ENCODE measurements around the gene IYD. TPM values are rescaled to one million over a fixed set of nuclear protein-coding genes. Genes with fewer than 3 reads are reported as not detected.

IYD gene
- total RNA-seq, 4 donors from 2014 or later = under 0.01 to 1.4 TPM; not detected in 2

GRCh38 chr6:150349546-150349945 lies 19.3 kb upstream of the IYD start:
- TF ChIP-seq CTCF (IDR thresholded peaks at IDR 0.05; ENCODE audit: low read depth) = no peak

- TF ChIP-seq CTCF (IDR thresholded peaks at IDR 0.05; ENCODE audit: low read depth) = no peak
Measured at GRCh38 chr6:150352321-150353296, 16.2 kb upstream of the IYD start.

- no peak for TF ChIP-seq CTCF (IDR thresholded peaks at IDR 0.05; ENCODE audit: low read depth)
Measured at GRCh38 chr6:150353445-150353844, 15.4 kb upstream of the IYD start.

- TF ChIP-seq CTCF (IDR thresholded peaks at IDR 0.05; ENCODE audit: low read depth) = no peak
Measured at GRCh38 chr6:150354754-150355571, 13.8 kb upstream of the IYD start.

GRCh38 chr6:150355932-150356331 lies 12.9 kb upstream of the IYD start:
- no peak for TF ChIP-seq CTCF (IDR thresholded peaks at IDR 0.05; ENCODE audit: low read depth)

GRCh38 chr6:150361876-150362275 lies 6.9 kb upstream of the IYD start:
- TF ChIP-seq CTCF (IDR thresholded peaks at IDR 0.05; ENCODE audit: low read depth) = no peak

- no peak for TF ChIP-seq CTCF (IDR thresholded peaks at IDR 0.05; ENCODE audit: low read depth)
Measured at GRCh38 chr6:150363733-150364132, 5.1 kb upstream of the IYD start.

All from subcutaneous adipose tissue (tissue), 4 donors.